Measurements from ENCODE around the gene TMED10. TPM values are rescaled to one million over a fixed set of nuclear protein-coding genes. Genes with fewer than 3 reads are reported as not detected.

The TMED10 gene
- total RNA-seq, 1 donor from 2014 or later: 135 TPM

GRCh38 chr14:75126679-75127473, 49.5 kb downstream of the TMED10 start, which contains the start of gene NEK9:
Gene NEK9, minus strand, starts transcription at chr14:75127048. Its CDS starts 127 bp downstream, at chr14:75126921.
- DNase-seq: peak; percentile 91

- DNase-seq: no peak
Measured at GRCh38 chr14:75126121-75126544, 50.3 kb downstream of the TMED10 start.

GRCh38 chr14:75125617-75126016, 50.8 kb downstream of the TMED10 start:
- no peak for DNase-seq

- no peak for DNase-seq
Measured at GRCh38 chr14:75123991-75124390, 52.4 kb downstream of the TMED10 start.

GRCh38 chr14:75121552-75121951, 54.9 kb downstream of the TMED10 start:
- DNase-seq: no peak

- DNase-seq: no peak
Measured at GRCh38 chr14:75120541-75121291, 55.7 kb downstream of the TMED10 start.

- no peak for DNase-seq
Measured at GRCh38 chr14:75119056-75119455, 57.4 kb downstream of the TMED10 start.

- no peak for DNase-seq
Measured at GRCh38 chr14:75113932-75114539, 62.4 kb downstream of the TMED10 start.

- DNase-seq: no peak
Measured at GRCh38 chr14:75109877-75110276, 66.5 kb downstream of the TMED10 start.

- no peak for DNase-seq
Measured at GRCh38 chr14:75107186-75107585, 69.2 kb downstream of the TMED10 start.

- no peak for DNase-seq
Measured at GRCh38 chr14:75101491-75101890, 74.9 kb downstream of the TMED10 start.

GRCh38 chr14:75098682-75099081, 77.7 kb downstream of the TMED10 start:
- DNase-seq: no peak

GRCh38 chr14:75098212-75098611, 78.2 kb downstream of the TMED10 start:
- no peak for DNase-seq

- DNase-seq: no peak
Measured at GRCh38 chr14:75096959-75097358, 79.5 kb downstream of the TMED10 start.

GRCh38 chr14:75095690-75096089, 80.7 kb downstream of the TMED10 start:
- no peak for DNase-seq

GRCh38 chr14:75094896-75095295, 81.5 kb downstream of the TMED10 start:
- DNase-seq: no peak

- DNase-seq: no peak
Measured at GRCh38 chr14:75092698-75093097, 83.7 kb downstream of the TMED10 start.

- no peak for DNase-seq
Measured at GRCh38 chr14:75091251-75091650, 85.2 kb downstream of the TMED10 start.

- DNase-seq: no peak
Measured at GRCh38 chr14:75090353-75090752, 86.1 kb downstream of the TMED10 start.

- no peak for DNase-seq
Measured at GRCh38 chr14:75088566-75089373, 87.6 kb downstream of the TMED10 start.

GRCh38 chr14:75088153-75088552, 88.3 kb downstream of the TMED10 start:
- no peak for DNase-seq

- DNase-seq: no peak
Measured at GRCh38 chr14:75084513-75084912, 91.9 kb downstream of the TMED10 start.

Data from occipital lobe (tissue), 2 donors.